Lung (tissue), 12 donors: ENCODE measurements around the gene CAMKMT. TPM values are rescaled to one million over a fixed set of nuclear protein-coding genes. Genes with fewer than 3 reads are reported as not detected.

Experiments
- ATAC-seq: fragments of 200-7000 bp; cut with Tn5 transposase; one replicate; pipeline ENCODE4 v1.9.1; 2020; ENCODE audit warnings: moderate number of reproducible peaks; ENCODE audit not compliant: insufficient read depth, low FRiP score
- DNase-seq, 3 donors: peaks; one replicate each; pipeline ENCODE4 v3.0.0-alpha.2; 2013 to 2017
- H3K27ac ChIP-seq, 2 donors: one replicate each; pipeline ENCODE4 v1.5.1; 2013; ENCODE audit warnings: mild to moderate bottlenecking in 2 of 2, moderate library complexity in 2 of 2, control low read depth in 1 of 2, inconsistent platforms in 1 of 2, low read depth in 1 of 2, low read length in 1 of 2
- H3K27me3 ChIP-seq, 3 donors: one replicate each; pipeline ENCODE4 v1.5.1; 2013; ENCODE audit warnings: low read length in 2 of 3; ENCODE audit not compliant: control insufficient read depth in 3 of 3, insufficient read depth in 3 of 3
- H3K36me3 ChIP-seq, 4 donors: one replicate each; pipeline ENCODE4 v1.5.1; 2013; ENCODE audit warnings: low read length in 4 of 4, mild to moderate bottlenecking in 1 of 4, moderate library complexity in 1 of 4; ENCODE audit not compliant: control insufficient read depth in 4 of 4, insufficient read depth in 4 of 4
- H3K4me1 ChIP-seq, 5 donors: one replicate each; pipeline ENCODE4 v1.5.1; 2013; ENCODE audit warnings: low read length in 5 of 5, mild to moderate bottlenecking in 2 of 5, moderate library complexity in 1 of 5; ENCODE audit not compliant: control insufficient read depth in 5 of 5, insufficient read depth in 5 of 5
- H3K4me3 ChIP-seq: one replicate; pipeline ENCODE4 v1.5.1; 2013; ENCODE audit warnings: mild to moderate bottlenecking, control low read depth, moderate library complexity
- H3K9ac ChIP-seq, 2 donors: one replicate each; pipeline ENCODE4 v1.5.1; 2013; ENCODE audit warnings: low read length in 2 of 2, control low read depth in 1 of 2; ENCODE audit not compliant: insufficient read depth in 1 of 2
- H3K9me3 ChIP-seq, 4 donors: one replicate each; pipeline ENCODE4 v1.5.1; 2013; ENCODE audit warnings: low read length in 3 of 4, mild to moderate bottlenecking in 1 of 4, moderate library complexity in 1 of 4; ENCODE audit not compliant: control insufficient read depth in 4 of 4, insufficient read depth in 3 of 4
- CTCF ChIP-seq: IDR thresholded peaks from 2 replicates; pipeline ENCODE4 v1.5.1; 2012; ENCODE audit warnings: mild to moderate bottlenecking; ENCODE audit errors: control extremely low read depth, extremely low read depth
- WGBS, 2 donors: extraction: QIAGEN DNeasy Blood & Tissue Kit; methylation state at CpG; one replicate each; pipeline ENCODE4 v1.1.7; 2013; 5-methylcytosine and 5-hydroxymethylcytosine counted together
- polyA plus RNA-seq, 2 donors: library from polyadenylated mRNA; stranded (reverse); fragments of 200-250 nt; gene quantifications; one replicate each; pipeline ENCODE4 v1.2.1, GENCODE V29; 2013
- total RNA-seq, 2 donors: library from RNA; depleted of rRNA in 1 of 2; stranded (reverse); fragments of >200 nt in 1 of 2; gene quantifications; one replicate each; pipeline ENCODE4 v1.2.1, GENCODE V29; 2014 to 2021
- donor health status: control.
- donor health status: control.
- donor health status: Bipolar disorder and iron deficiency.
- donor health status: healthy.
- donor health status: DM: yes; HTN: yes; CAD: no.

CAMKMT gene
- total and polyA plus RNA-seq, 4 donors = 3.6 to 19.7 (median 8.4) TPM

DNA sequence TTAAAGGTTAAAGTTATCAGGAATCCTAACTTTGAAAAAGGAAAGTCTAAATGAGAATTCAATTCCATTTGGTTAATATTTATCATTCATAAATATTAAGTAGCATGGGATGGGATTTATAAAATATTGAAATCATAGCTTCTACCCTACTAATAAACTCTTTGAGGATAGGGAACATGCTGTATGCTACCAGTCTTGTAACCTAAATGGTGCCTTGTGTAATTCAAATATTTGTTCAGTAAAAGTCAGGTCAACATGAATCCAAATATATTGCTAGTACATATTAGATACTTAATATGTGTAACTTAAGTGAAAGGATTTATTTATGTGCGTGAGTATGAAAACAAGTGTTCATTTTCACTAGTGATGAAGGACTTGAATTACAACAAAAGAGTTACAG, 94.1 kb downstream of the CAMKMT start:
- H3K4me3 ChIP-seq = no peak overlapping the region
- H3K27me3 ChIP-seq = no peaks in the 10 kb centered on the region
- no peak for TF ChIP-seq CTCF
- H3K36me3 ChIP-seq = peaks cover 0 to 2% (median 0%) of the 10 kb centered on the region in 4 donors
- 78 to 89% methylated on average over 1 of the region's 1 CpG for WGBS, 2 donors
- H3K4me1 ChIP-seq = peaks cover 0 to 5% (median 0%) of the 10 kb centered on the region in 5 donors
- H3K9me3 ChIP-seq = no peaks in the 10 kb centered on the region
- no peak for DNase-seq
- no peak for ATAC-seq
- H3K27ac ChIP-seq = no peak overlapping the region
- no peak overlapping the region for H3K9ac ChIP-seq

- DNase-seq (no peak), ATAC-seq (no peak)
- no peak overlapping the region for H3K9ac ChIP-seq
- H3K27me3 ChIP-seq = no peaks in the 10 kb centered on the region
- H3K9me3 ChIP-seq = no peaks in the 10 kb centered on the region
- TF ChIP-seq CTCF = no peak
- peaks cover 0 to 2% (median 0%) of the 10 kb centered on the region in 4 donors for H3K36me3 ChIP-seq
- peaks cover 0 to 5% (median 0%) of the 10 kb centered on the region in 5 donors for H3K4me1 ChIP-seq
- no peak overlapping the region for H3K27ac ChIP-seq
- H3K4me3 ChIP-seq = no peak overlapping the region
Measured at GRCh38 chr2:44456946-44457345, 95.2 kb downstream of the CAMKMT start.

DNA sequence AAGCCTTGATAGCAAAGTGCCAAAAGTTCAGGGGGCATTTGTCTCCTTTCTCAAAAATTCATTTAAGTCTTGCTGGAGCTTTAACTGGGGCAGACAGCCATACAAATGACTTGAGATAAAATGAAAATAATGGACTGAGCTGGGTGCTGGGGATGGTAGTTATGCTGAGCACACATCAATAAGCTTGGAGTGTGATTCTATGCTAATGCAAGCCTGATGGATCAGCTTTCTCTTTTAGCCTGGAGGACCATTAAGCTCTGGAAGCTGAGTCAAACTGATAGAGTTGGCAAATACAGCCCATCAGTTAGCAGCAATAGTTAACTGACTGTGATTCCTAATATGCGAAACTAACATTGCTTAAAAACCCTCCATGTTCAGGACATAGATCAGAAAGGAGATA, 98.0 kb downstream of the CAMKMT start:
- no peak for DNase-seq
- Histone ChIP-seq H3K27ac (no peak overlapping the region), H3K4me3 (no peak overlapping the region), H3K36me3 (peaks cover 0 to 2% (median 0%) of the 10 kb centered on the region in 4 donors), H3K27me3 (no peaks in the 10 kb centered on the region), H3K4me1 (peaks cover 0 to 8% (median 0%) of the 10 kb centered on the region in 5 donors), H3K9ac (no peak overlapping the region), H3K9me3 (peaks cover 0 to 2% (median 0%) of the 10 kb centered on the region in 4 donors)
- WGBS, 2 donors = 94% methylated on average over 1 of the region's 1 CpG
- no peak for TF ChIP-seq CTCF
- ATAC-seq = no peak
